Endothelial cell of umbilical vein (primary cell): ENCODE measurements around the gene NCKAP5. TPM values are rescaled to one million over a fixed set of nuclear protein-coding genes. Genes with fewer than 3 reads are reported as not detected.

Source experiments
- BruUV-seq: library from RNA; stranded (reverse); fragments of 400-500 nt; replicated peaks from 2 replicates; lab custom pipeline; 2021; lab: Mats Ljungman, UMichigan
- CTCF ChIA-PET: fragments of 300-600, 350-600 bp; sonication (Branson Sonifier 250); formaldehyde crosslinking; loops from one replicate; lab custom pipeline; 2021; ENCODE audit warnings: antibody characterized with exemption, inconsistent platforms; lab: Charles Lee
- POLR2A ChIA-PET: fragments of 300-600, 350-600 bp; sonication (Branson Sonifier 250); formaldehyde crosslinking; loops from one replicate; lab custom pipeline; 2021; ENCODE audit warnings: antibody characterized with exemption, inconsistent platforms; lab: Charles Lee
- DNase-seq: peaks from one replicate; pipeline ENCODE4 v3.0.0-alpha.2; 2011; ENCODE audit warnings: low read depth, low spot score
- FAIRE-seq: peaks from 2 replicates; lab custom pipeline; 2011; peaks lifted over from hg19 to GRCh38; lab: Jason Lieb, UNC
- H2AFZ ChIP-seq: 2 replicates; pipeline ENCODE4 v1.6.0; 2012; ENCODE audit warnings: low read depth, low read length, control low read depth, inconsistent platforms
- H3K27ac ChIP-seq: 2 replicates; pipeline ENCODE4 v1.5.1; 2011; ENCODE audit warnings: low read depth, mild to moderate bottlenecking, control low read depth, low read length, moderate library complexity; ENCODE audit not compliant: insufficient read depth
- H3K27me3 ChIP-seq, 2 experiments: 2 replicates each; pipeline versions ENCODE4 v1.6.0 to v1.6.1; 2011; ENCODE audit warnings: low read length in 2 of 2, mixed read lengths in 1 of 2; ENCODE audit not compliant: control insufficient read depth in 2 of 2, insufficient read depth in 2 of 2
- H3K36me3 ChIP-seq, 2 experiments: 2 replicates in 1 of 2; 3 replicates in 1 of 2; pipeline ENCODE4 v1.5.1; 2011; ENCODE audit warnings: low read length in 2 of 2, mild to moderate bottlenecking in 1 of 2, moderate library complexity in 1 of 2; ENCODE audit not compliant: control insufficient read depth in 2 of 2, insufficient read depth in 2 of 2; ENCODE audit errors: extremely low read depth in 1 of 2
- H3K4me1 ChIP-seq: 3 replicates; pipeline ENCODE4 v1.5.1; 2011; ENCODE audit warnings: mild to moderate bottlenecking, low read length; ENCODE audit not compliant: control insufficient read depth, insufficient read depth; ENCODE audit errors: extremely low read depth
- H3K4me2 ChIP-seq: 2 replicates; pipeline ENCODE4 v1.6.1; 2011; ENCODE audit warnings: low read length, control low read depth, mixed read lengths; ENCODE audit not compliant: insufficient read depth
- H3K4me3 ChIP-seq, 3 experiments: fragments of 200-600 bp in 1 of 3; sonication (generic), shearing (Covaris generic) in 1 of 3; replicated peaks in 1 of 3; 2 replicates each; pipeline ENCODE4 v1.5.1; 2011 to 2016; ENCODE audit warnings: control low read depth in 3 of 3, low read length in 3 of 3, mild to moderate bottlenecking in 2 of 3, inconsistent platforms in 1 of 3, low read depth in 1 of 3, moderate library complexity in 1 of 3; ENCODE audit not compliant: insufficient read depth in 1 of 3
- H3K79me2 ChIP-seq: 2 replicates; pipeline ENCODE4 v1.6.0; 2012; ENCODE audit warnings: low read length, inconsistent platforms; ENCODE audit not compliant: control insufficient read depth, insufficient read depth
- H3K9ac ChIP-seq: replicated peaks from 2 replicates; pipeline ENCODE3; 2011; ENCODE audit warnings: low read length, control low read depth; ENCODE audit not compliant: insufficient read depth; ENCODE audit errors: extremely low read depth
- H3K9me1 ChIP-seq: replicated peaks from 3 replicates; pipeline ENCODE4 v1.6.0; 2011; ENCODE audit warnings: mild to moderate bottlenecking, low read length; ENCODE audit not compliant: control insufficient read depth, insufficient read depth; ENCODE audit errors: extremely low read depth
- H3K9me3 ChIP-seq: replicated peaks from 2 replicates; pipeline ENCODE4 v1.5.1; 2012; ENCODE audit warnings: low read length, inconsistent platforms; ENCODE audit not compliant: control insufficient read depth, insufficient read depth
- H4K20me1 ChIP-seq: replicated peaks from 2 replicates; pipeline ENCODE3; 2011; ENCODE audit warnings: mild to moderate bottlenecking, low read length; ENCODE audit not compliant: control insufficient read depth, insufficient read depth; ENCODE audit errors: extremely low read depth
- EZH2 ChIP-seq: IDR thresholded peaks from 2 replicates; pipeline ENCODE4 v1.6.1; 2012; ENCODE audit warnings: borderline replicate concordance, low read depth, mild to moderate bottlenecking, moderate library complexity, low read length, inconsistent platforms; ENCODE audit not compliant: severe bottlenecking
- FOS ChIP-seq: IDR thresholded peaks from 2 replicates; pipeline ENCODE4 v1.6.1; 2011; ENCODE audit warnings: mild to moderate bottlenecking, low read length, moderate library complexity, borderline replicate concordance; ENCODE audit not compliant: insufficient read depth
- GATA2 ChIP-seq: IDR thresholded peaks from 2 replicates; pipeline ENCODE4 v1.7.0; 2011; ENCODE audit warnings: low read depth, mild to moderate bottlenecking, moderate library complexity, mixed read lengths, low read length; ENCODE audit not compliant: insufficient read length, insufficient read depth
- JUN ChIP-seq: IDR thresholded peaks from 2 replicates; pipeline ENCODE4 v1.6.1; 2011; ENCODE audit warnings: borderline replicate concordance, low read depth; ENCODE audit not compliant: insufficient read length, insufficient read depth
- MYC ChIP-seq: IDR thresholded peaks from one replicate; pipeline ENCODE4 v1.6.1; 2011; ENCODE audit warnings: mild to moderate bottlenecking, low read depth, low read length
- POLR2A ChIP-seq: IDR thresholded peaks from 2 replicates; pipeline ENCODE4 v1.6.1; 2012; ENCODE audit warnings: low read depth, mild to moderate bottlenecking, control low read depth, low read length
- POLR2AphosphoS5 ChIP-seq: IDR thresholded peaks from 2 replicates; pipeline ENCODE4 v1.6.1; 2012; ENCODE audit warnings: low read depth, mild to moderate bottlenecking, control low read depth, low read length, moderate library complexity; ENCODE audit not compliant: insufficient read depth
- dilution Hi-C: fragments of 300-500 bp; cut with MboI; formaldehyde crosslinking; loops from one replicate; pipeline ENCODE4 v1.15.0; 2019; ENCODE audit warnings: low sequenced_read_pairs; ENCODE audit not compliant: extremely low pct_ligation_motif_present
- intact Hi-C: fragments of 100-400 bp; cut with micrococcal nuclease; formaldehyde crosslinking; loops from one replicate; pipeline ENCODE4 v1.10.0; 2022
- polyA plus RNA-seq, 4 experiments: library from polyadenylated mRNA; depleted of rRNA in 3 of 4; stranded (reverse) in 3 of 4; unstranded in 1 of 4; fragments of >200 nt; gene quantifications; 2 replicates each; pipeline versions ENCODE4 v1.2.1 to v1.2.3, GENCODE V29; 2011 to 2012; ENCODE audit warnings: missing spikeins in 1 of 4
- total RNA-seq: library from RNA; stranded (reverse); gene quantifications from 2 replicates; pipeline ENCODE4 v1.2.3, GENCODE V29; 2021
- TF ChIP-seq, protein P1 (sequence below): IDR thresholded peaks from 2 replicates; pipeline ENCODE4 v1.6.1; 2011; ENCODE audit not compliant: insufficient read depth, insufficient read length
- TF ChIP-seq, protein P2 (sequence below), 2 donors: IDR thresholded peaks; 1 replicate in 1 of 2; 2 replicates in 1 of 2; pipeline ENCODE4 v1.5.1; 2011; ENCODE audit warnings: low read length in 2 of 2, mild to moderate bottlenecking in 2 of 2, moderate library complexity in 2 of 2, control low read depth in 1 of 2, inconsistent platforms in 1 of 2, low read depth in 1 of 2; ENCODE audit not compliant: insufficient read depth in 1 of 2; ENCODE audit errors: extremely low read depth in 1 of 2

Gene NCKAP5
- total and polyA plus RNA-seq, 2 donors (not counting 3 experiments of a cell fraction or from before 2014, with no cell fraction given), result 0.47 to 3.3 TPM

DNA sequence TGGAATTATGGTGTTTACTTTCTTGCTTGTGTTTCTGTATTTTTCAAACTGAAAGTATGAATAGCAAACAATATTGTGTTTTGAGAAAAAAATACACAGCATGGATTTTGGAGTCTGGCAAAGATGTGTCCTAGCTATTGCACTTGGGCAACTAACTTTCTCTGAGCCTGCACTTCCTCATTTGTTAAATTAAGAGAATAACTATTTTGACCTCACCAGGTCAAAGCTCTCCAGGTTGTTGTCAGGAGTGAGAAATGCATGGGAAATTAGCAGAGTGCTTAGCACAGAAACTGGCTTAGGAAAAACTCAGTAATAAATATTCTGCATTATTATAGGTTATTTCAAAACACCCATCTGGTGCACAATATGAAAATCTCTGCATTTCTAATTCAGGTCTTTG, 926.4 kb downstream of the NCKAP5 start:
- Histone ChIP-seq H3K79me2 (no peaks in the 10 kb centered on the region), H3K4me3 (no peak overlapping the region), H3K27ac (no peak overlapping the region), H3K36me3 (peaks cover 0 to 11% of the 10 kb centered on the region in 2 experiments), H3K27me3 (no peaks in the 10 kb centered on the region), H3K9me3 (no peaks in the 10 kb centered on the region), H3K9ac (no peak overlapping the region), H3K4me2 (no peak overlapping the region), H3K9me1 (peaks cover 3% of the 10 kb centered on the region), H3K4me1 (no peaks in the 10 kb centered on the region), H2AFZ (no peak overlapping the region), H4K20me1 (no peaks in the 10 kb centered on the region)
- TF ChIP-seq POLR2A (no peak), EZH2 (no peak), GATA2 (no peak), MYC (no peak), POLR2AphosphoS5 (no peak), FOS (no peak), JUN (no peak)
- TF ChIP-seq, protein P1, sequence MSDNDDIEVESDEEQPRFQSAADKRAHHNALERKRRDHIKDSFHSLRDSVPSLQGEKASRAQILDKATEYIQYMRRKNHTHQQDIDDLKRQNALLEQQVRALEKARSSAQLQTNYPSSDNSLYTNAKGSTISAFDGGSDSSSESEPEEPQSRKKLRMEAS, result no peak
- TF ChIP-seq, protein P2, sequence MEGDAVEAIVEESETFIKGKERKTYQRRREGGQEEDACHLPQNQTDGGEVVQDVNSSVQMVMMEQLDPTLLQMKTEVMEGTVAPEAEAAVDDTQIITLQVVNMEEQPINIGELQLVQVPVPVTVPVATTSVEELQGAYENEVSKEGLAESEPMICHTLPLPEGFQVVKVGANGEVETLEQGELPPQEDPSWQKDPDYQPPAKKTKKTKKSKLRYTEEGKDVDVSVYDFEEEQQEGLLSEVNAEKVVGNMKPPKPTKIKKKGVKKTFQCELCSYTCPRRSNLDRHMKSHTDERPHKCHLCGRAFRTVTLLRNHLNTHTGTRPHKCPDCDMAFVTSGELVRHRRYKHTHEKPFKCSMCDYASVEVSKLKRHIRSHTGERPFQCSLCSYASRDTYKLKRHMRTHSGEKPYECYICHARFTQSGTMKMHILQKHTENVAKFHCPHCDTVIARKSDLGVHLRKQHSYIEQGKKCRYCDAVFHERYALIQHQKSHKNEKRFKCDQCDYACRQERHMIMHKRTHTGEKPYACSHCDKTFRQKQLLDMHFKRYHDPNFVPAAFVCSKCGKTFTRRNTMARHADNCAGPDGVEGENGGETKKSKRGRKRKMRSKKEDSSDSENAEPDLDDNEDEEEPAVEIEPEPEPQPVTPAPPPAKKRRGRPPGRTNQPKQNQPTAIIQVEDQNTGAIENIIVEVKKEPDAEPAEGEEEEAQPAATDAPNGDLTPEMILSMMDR (IDR thresholded peaks at IDR 0.05; ENCODE audit: extremely low read depth in 1 of 2, insufficient read depth in 1 of 2, low read depth in 1 of 2, low read length in 2 of 2), result no peak
- DNase-seq (no peak), FAIRE-seq (peak; percentile 54)
- ChIA-PET POLR2A (no interaction called here), CTCF (interaction anchor here (1.4 kb wide), 1 partner anchor 14 kb away, joined by 3 read pairs; no protein-coding TSS in a partner anchor)
- intact Hi-C loops (no loop called here), dilution Hi-C loops (no loop called here)
- BruUV-seq, result no TSS peak
